ENCODE data around the gene KANSL1. TPM values are rescaled to one million over a fixed set of nuclear protein-coding genes. Genes with fewer than 3 reads are reported as not detected.
A peak's percentile ranks its signal among the peaks of the same experiment; 100 is the strongest.

KANSL1 gene
- total RNA-seq, 1 experiment from 2014 or later: 52.5 TPM

DNA sequence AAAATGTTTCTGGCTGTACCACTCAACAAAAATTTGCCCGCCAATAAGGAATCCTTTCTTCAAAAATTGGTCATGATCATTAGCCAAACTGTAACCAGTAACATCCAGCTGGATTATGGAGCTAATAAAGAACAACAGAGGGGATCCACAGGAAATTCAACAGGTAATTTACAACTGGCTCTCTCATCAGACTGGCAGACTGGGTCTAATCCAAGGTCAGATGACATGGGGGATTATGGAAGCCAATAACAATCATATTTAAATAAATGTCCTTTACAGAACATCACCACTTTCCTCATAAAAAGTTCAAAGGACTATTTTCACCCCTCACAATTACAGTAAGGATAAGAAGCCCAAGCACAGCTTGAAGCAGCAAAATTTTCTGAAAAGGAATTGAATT lies 66.4 kb downstream of the KANSL1 start:
- DNase-seq: no peak
- Histone ChIP-seq H2AFZ (no peak overlapping the region), H3F3A (ENCODE audit: insufficient read depth, low read depth) (peaks cover 30% of the 10 kb centered on the region; the same call in 1 of the 2 replicates), H3K4me2 (no peak overlapping the region), H3K4me3 (no peak overlapping the region), H4K20me1 (ENCODE audit: insufficient read depth) (peaks cover 97% of the 10 kb centered on the region), H3K9me2 (ENCODE audit: insufficient read depth) (no peaks in the 10 kb centered on the region), H3K9me3 (ENCODE audit: insufficient read depth, low read depth) (no peaks in the 10 kb centered on the region), H3K36me3 (ENCODE audit: low read depth) (no peaks in the 10 kb centered on the region), H3K79me2 (ENCODE audit: low read depth) (peaks cover 98% of the 10 kb centered on the region), H3K27ac (no peak overlapping the region), H3K4me1 (replicated peaks; ENCODE audit: insufficient read depth) (no peaks in the 10 kb centered on the region), H3K27me3 (ENCODE audit: insufficient read depth, low read depth) (no peaks in the 10 kb centered on the region)
- BruUV-seq (replicated peaks): no TSS peak
- ChIA-PET CTCF (no interaction called here), POLR2A (ENCODE audit: unreplicated experiment) (no interaction called here)
- TF ChIP-seq, protein P1, sequence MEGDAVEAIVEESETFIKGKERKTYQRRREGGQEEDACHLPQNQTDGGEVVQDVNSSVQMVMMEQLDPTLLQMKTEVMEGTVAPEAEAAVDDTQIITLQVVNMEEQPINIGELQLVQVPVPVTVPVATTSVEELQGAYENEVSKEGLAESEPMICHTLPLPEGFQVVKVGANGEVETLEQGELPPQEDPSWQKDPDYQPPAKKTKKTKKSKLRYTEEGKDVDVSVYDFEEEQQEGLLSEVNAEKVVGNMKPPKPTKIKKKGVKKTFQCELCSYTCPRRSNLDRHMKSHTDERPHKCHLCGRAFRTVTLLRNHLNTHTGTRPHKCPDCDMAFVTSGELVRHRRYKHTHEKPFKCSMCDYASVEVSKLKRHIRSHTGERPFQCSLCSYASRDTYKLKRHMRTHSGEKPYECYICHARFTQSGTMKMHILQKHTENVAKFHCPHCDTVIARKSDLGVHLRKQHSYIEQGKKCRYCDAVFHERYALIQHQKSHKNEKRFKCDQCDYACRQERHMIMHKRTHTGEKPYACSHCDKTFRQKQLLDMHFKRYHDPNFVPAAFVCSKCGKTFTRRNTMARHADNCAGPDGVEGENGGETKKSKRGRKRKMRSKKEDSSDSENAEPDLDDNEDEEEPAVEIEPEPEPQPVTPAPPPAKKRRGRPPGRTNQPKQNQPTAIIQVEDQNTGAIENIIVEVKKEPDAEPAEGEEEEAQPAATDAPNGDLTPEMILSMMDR (conservative IDR thresholded peaks at IDR 0.05): no peak
- intact Hi-C loops (cut with micrococcal nuclease; ENCODE audit: unreplicated experiment): no loop called here

DNA sequence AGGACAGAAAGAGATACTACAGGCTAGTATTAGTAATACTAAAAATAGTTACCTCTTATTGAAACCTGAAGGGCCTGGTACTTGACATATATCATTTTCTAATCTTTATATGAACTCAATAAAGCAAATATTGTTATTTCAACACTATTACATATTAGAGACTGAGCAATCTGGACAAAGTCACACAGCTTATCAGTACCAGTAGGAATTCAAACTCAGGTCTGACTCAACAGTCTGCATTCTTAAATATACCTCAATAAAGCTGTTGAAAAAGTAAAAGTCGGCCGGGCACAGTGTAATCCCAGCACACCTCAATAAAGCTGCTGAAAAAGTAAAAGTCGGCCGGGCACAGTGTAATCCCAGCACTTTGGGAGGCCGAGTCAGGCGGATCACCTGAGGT lies 67.4 kb downstream of the KANSL1 start:
- Histone ChIP-seq H3F3A (ENCODE audit: insufficient read depth, low read depth) (peaks cover 22% of the 10 kb centered on the region; the same call in 1 of the 2 replicates), H3K4me3 (no peak overlapping the region), H4K20me1 (ENCODE audit: insufficient read depth) (peaks cover 97% of the 10 kb centered on the region), H3K27me3 (ENCODE audit: insufficient read depth, low read depth) (no peaks in the 10 kb centered on the region), H3K4me2 (no peak overlapping the region), H2AFZ (no peak overlapping the region), H3K36me3 (ENCODE audit: low read depth) (no peaks in the 10 kb centered on the region), H3K79me2 (ENCODE audit: low read depth) (peaks cover 98% of the 10 kb centered on the region), H3K9me2 (ENCODE audit: insufficient read depth) (no peaks in the 10 kb centered on the region), H3K4me1 (replicated peaks; ENCODE audit: insufficient read depth) (no peaks in the 10 kb centered on the region), H3K9me3 (ENCODE audit: insufficient read depth, low read depth) (no peaks in the 10 kb centered on the region), H3K27ac (0 out of 2 replicates have a peak overlapping the region, but pooled peaks have one; percentile 2)
- intact Hi-C loops (cut with micrococcal nuclease; ENCODE audit: unreplicated experiment): no loop called here
- CTCF ChIA-PET: no interaction called here
- no peak for DNase-seq
- POLR2A ChIA-PET (ENCODE audit: unreplicated experiment): interaction anchor here (0.6 kb wide), 1 partner anchor 19 kb away, joined by 3 read pairs; no protein-coding TSS in a partner anchor
- BruUV-seq (replicated peaks): no TSS peak
- TF ChIP-seq, protein P1 (conservative IDR thresholded peaks at IDR 0.05): no peak
- no peak for TF ChIP-seq EZH2 (IDR thresholded peaks at IDR 0.05; ENCODE audit: low read depth)

DNA sequence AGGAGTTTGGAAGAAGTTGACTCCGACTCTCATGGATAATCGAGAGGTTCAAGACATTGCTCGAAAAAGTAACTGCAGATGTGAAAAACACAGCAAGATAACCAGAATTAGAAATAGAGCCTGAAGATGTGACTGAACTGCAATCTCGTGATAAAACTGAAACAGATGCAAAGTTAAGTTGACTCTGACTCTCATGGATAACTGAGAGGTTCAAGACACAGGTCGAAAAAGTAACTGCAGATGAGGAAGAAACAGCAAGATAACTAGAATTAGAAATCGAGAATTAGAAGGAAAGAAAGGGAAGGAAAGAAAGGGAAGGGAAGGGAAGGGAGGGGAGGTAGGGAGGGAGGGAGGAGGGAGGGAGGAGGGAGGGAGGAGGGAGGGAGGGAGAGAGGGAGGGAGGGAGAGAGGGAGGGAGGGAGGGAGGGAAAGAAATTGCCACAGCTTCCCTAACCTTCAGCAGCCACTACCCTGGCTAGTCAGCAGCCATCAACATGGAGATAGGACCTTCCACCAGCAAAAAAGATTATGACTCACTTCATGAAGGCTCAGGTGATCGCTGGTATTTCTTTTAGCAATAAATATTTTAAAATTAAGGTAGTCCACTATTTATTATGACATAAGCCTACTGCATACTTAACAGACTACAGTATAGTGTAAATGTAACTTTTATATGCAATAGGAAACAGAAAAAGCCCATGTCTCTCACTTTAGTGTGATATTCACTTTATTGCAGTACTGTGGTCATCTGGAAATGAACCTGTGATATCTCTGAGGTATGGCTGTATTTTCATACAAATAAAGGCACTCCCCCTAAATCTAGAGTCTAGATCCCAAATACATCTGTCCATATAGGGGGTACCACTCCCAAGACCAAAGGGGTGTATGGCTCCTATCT lies 68.3 kb downstream of the KANSL1 start:
- H3K9me3 ChIP-seq (ENCODE audit: insufficient read depth, low read depth): no peaks in the 10 kb centered on the region
- intact Hi-C loops (cut with micrococcal nuclease; ENCODE audit: unreplicated experiment): no loop called here
- no peaks in the 10 kb centered on the region for H3K4me1 ChIP-seq (replicated peaks; ENCODE audit: insufficient read depth)
- ChIA-PET CTCF (no interaction called here), POLR2A (ENCODE audit: unreplicated experiment) (no interaction called here)
- no peaks in the 10 kb centered on the region for H3K27me3 ChIP-seq (ENCODE audit: insufficient read depth, low read depth)
- H3K4me2 ChIP-seq: no peak overlapping the region
- no TSS peak for BruUV-seq (replicated peaks)
- peaks cover 97% of the 10 kb centered on the region for H4K20me1 ChIP-seq (ENCODE audit: insufficient read depth)
- H3K27ac ChIP-seq: no peak overlapping the region
- DNase-seq: no peak
- no peaks in the 10 kb centered on the region for H3K36me3 ChIP-seq (ENCODE audit: low read depth)
- TF ChIP-seq EZH2 (IDR thresholded peaks at IDR 0.05; ENCODE audit: low read depth): no peak
- TF ChIP-seq, protein P1 (conservative IDR thresholded peaks at IDR 0.05): no peak
- H3K9me2 ChIP-seq (ENCODE audit: insufficient read depth): no peaks in the 10 kb centered on the region
- no peak overlapping the region for H2AFZ ChIP-seq
- H3K79me2 ChIP-seq (ENCODE audit: low read depth): peaks cover 98% of the 10 kb centered on the region
- no peak overlapping the region for H3K4me3 ChIP-seq
- H3F3A ChIP-seq (ENCODE audit: insufficient read depth, low read depth): peaks cover 22% of the 10 kb centered on the region; the same call in 1 of the 2 replicates

Data from PC-9 (cell line).